ENCODE data around the gene CCNJL.

GRCh38 chr5:160284291-160284873, 28.0 kb downstream of the CCNJL start:
- no peak for TF ChIP-seq POLR2AphosphoS5 (IDR thresholded peaks at IDR 0.05; ENCODE audit: low read depth, low read length)
- no peak for TF ChIP-seq POLR2A (IDR thresholded peaks at IDR 0.05; ENCODE audit: low read depth, low read length)
- TF ChIP-seq POU2F2 (IDR thresholded peaks at IDR 0.05; ENCODE audit: low read depth, low read length) = no peak
